ENCODE data around the gene HSFX2.
"Not testable (repeated sequence)": the region's sequence is repeated elsewhere in the genome, so short reads cannot be mapped to it uniquely, and the experiment has no call there.

Gene HSFX2

DNA sequence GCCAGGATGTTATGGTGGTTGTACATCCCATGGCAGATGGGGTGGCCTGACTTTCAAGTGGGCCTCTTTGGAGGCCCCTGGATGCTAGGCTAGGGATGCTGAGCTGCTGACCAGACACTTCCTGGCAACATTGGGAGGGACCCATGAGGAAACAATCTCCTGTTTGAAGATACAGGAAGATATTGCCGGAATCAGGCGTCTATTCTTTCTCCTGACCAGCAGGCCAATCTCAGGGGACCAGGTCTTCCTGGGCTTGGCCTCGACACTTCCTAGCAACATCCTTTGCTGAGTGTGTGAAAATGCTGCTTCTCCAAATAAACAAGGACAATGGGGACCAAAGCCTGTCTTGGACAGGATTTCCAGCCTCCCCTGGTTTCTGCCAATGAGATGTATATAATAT is 47.3 kb downstream of the HSFX2 start:
- H3K36me3 ChIP-seq; H3K4me3 ChIP-seq; H3K27ac ChIP-seq; H3K4me1 ChIP-seq; H3K27me3 ChIP-seq; H3K9me3 ChIP-seq; intact Hi-C loops (cut with DNase I; ENCODE audit: low total_unique reads); DNase-seq: not testable (repeated sequence)

DNA sequence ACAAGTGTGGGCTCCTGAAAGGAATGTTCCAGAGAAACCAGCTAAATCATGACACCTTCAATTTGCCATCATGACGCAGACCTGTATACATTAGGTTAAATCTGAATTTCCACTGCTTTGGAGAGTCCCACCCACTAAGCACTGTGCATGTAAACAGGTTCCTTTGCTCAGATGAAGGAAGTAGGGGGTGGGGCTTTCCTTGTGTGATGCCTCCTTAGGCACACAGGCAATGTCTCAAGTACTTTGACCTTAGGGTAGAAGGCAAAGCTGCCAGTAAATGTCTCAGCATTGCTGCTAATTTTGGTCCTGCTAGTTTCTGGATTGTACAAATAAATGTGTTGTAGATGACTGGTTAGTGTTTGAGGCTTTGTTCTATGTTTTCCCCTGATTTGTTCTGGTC is 48.2 kb downstream of the HSFX2 start:
- H3K27ac ChIP-seq; intact Hi-C loops (cut with DNase I; ENCODE audit: low total_unique reads); H3K4me3 ChIP-seq; H3K9me3 ChIP-seq; DNase-seq; H3K4me1 ChIP-seq; H3K36me3 ChIP-seq; H3K27me3 ChIP-seq: not testable (repeated sequence)

DNA sequence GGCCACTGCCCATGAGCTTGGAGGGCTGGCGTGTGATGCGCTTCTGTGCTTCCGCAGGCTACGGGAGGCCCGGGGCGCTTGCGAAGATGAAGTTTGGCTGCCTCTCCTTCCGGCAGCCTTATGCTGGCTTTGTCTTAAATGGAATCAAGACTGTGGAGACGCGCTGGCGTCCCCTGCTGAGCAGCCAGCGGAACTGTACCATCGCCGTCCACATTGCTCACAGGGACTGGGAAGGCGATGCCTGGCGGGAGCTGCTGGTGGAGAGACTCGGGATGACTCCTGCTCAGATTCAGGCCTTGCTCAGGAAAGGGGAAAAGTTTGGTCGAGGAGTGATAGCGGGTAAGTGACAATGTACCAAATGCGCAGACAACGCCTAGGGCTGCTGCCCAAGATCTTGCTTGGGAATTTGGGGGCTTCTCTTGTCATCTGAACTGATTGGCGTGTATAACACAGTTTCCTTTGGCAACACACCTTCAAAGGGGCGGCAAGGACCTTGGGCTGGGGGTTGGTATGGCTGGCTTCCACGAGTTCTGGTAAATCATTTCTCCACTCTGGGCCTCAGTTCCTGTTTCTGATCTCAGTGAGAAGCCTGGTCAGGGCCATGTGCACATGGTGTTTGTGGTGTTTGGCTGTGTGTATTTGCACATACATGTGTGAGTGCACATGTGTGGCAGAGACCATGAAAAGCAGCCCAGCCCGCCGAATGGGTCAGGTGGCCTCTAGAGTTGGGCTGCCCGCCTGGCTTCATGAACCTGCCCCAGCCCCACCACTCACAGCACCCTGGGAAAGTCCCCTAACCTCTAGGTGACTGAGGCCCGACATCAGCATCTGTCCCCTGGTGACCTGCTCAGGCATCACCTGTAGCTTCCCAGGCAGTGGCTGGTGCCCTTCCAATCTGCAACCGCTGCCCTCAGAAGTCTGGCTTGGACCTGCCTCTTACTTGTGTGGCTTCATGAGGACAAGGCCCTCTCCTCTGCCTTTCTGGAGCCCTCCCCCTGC is 49.3 kb downstream of the HSFX2 start:
- H3K36me3 ChIP-seq; H3K27me3 ChIP-seq; intact Hi-C loops (cut with DNase I; ENCODE audit: low total_unique reads); DNase-seq; H3K4me1 ChIP-seq; H3K4me3 ChIP-seq; H3K9me3 ChIP-seq; H3K27ac ChIP-seq: not testable (repeated sequence)
